Activated naive CD4-positive, alpha-beta T cell treated with anti-CD3 and anti-CD28 coated beads, Interleukin-2, amount 50 U/mL, for 72 hours (primary cell): ENCODE results near the gene SLC16A5. TPM values are rescaled to one million over a fixed set of nuclear protein-coding genes. Genes with fewer than 3 reads are reported as not detected.
A peak's percentile ranks its signal among the peaks of the same experiment; 100 is the strongest.

Source experiments
- ATAC-seq, 2 donors: fragments of 150-1000 bp; cut with Tn5 transposase; 2 replicates each; pipeline ENCODE4 v1.10.0; 2021; ENCODE audit warnings: mild to moderate bottlenecking in 2 of 2, moderate library complexity in 2 of 2
- DNase-seq, 2 donors: peaks; one replicate each; pipeline ENCODE4 v3.0.0; 2021 to 2022; ENCODE audit warnings: low spot score in 2 of 2
- H3K27ac Mint-ChIP-seq, 2 donors: one replicate each; pipeline ENCODE4 v1.8.0; 2022; ENCODE audit warnings: mild to moderate bottlenecking in 2 of 2, mixed read lengths in 2 of 2
- H3K36me3 Mint-ChIP-seq, 2 donors: one replicate each; pipeline ENCODE4 v1.8.0; 2022; ENCODE audit warnings: mixed read lengths in 2 of 2
- H3K9me3 Mint-ChIP-seq, 2 donors: one replicate each; pipeline ENCODE4 v1.8.0; 2022; ENCODE audit warnings: mixed read lengths in 2 of 2
- total RNA-seq, 2 donors: library from RNA; stranded (reverse); gene quantifications; one replicate each; pipeline ENCODE4 v1.2.3, GENCODE V29; 2022

Gene SLC16A5
- total RNA-seq, 2 donors from 2014 or later: 6.0 to 10.9 TPM

DNA sequence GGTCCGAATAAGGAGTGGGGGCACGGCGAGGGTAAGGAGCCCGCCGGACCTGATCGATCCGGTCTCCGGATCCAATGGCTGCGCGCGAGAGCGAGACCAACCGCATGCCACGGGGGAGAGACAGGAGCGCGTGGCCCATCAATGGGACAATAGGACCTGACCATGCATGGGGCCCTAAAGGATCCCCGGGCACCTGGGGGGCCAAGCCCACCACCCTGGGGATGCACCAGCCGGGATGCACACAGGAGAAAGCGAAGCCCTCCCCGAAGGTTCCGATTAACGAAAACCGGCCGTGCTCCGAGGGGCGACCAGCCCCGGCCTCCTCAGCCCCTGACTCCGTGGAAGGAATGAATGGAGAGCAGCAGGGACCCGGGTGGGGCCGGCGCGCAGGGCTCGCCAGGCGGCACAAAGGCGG is 66.0 kb downstream of the SLC16A5 start:
- Mint-ChIP-seq H3K27ac (peak overlapping the region; percentile 93 to 94), H3K9me3 (no peaks in the 10 kb centered on the region), H3K36me3 (peaks cover 18 to 26% of the 10 kb centered on the region in 2 donors)
- DNase-seq (peak in 1 of 2 donors; percentile 29), ATAC-seq (peak; percentile 6 to 9)

DNA sequence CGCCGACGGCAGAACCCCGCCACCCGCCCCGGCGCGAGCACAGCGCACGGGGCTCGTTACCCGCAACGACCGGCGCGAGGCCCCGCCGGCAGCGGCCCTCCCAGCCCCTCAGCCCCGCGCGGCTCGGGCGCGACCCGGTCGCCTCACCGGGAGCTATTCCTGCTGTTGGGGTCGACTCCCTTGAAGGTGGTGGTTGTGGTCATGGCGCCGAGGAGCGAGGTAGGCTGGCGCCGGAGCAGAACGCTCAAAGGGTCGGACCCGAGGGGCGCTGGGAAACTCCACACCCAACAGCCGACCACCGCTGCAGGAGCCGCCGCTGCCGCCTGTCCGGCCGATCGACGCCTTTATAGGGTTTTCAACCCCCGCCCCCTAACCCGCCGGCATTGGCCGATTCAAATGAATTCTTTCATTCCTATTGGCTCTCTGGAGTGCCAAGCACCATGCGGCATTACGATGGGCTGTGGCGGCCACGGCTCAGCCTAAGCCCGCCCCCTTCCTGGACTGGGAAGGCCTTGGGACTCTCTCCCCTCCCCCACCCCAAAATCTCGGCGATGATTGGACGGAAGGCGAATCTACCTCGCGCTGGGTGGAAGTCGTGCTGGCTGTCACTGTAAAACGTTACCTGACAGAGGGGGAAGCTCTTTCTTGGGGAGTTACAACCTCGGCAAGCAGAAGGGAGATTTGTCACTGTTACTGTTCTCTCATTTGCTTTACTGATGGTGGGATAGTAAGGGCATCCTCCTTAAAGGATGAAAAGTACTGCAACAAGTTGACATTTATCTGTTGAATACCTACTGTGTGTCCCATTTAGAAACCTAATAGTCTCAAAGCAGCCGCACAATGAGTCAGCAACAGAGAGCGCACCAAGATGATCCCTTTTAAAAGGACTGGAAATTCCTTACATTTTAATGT is 66.7 kb downstream of the SLC16A5 start, which contains the start of gene JPT1:
Gene JPT1 (minus strand): TSS at position 318 of the 912 bp plus-strand sequence. CDS start 115 bp downstream, at position 203.
- Mint-ChIP-seq H3K36me3 (peaks cover 18 to 24% of the 10 kb centered on the region in 2 donors), H3K27ac (peak within 1 kb of the TSS; percentile 93 to 94), H3K9me3 (no peaks in the 10 kb centered on the region)
- ATAC-seq (peak; percentile 96 to 98), DNase-seq (peak; percentile 97 to 98)

DNA sequence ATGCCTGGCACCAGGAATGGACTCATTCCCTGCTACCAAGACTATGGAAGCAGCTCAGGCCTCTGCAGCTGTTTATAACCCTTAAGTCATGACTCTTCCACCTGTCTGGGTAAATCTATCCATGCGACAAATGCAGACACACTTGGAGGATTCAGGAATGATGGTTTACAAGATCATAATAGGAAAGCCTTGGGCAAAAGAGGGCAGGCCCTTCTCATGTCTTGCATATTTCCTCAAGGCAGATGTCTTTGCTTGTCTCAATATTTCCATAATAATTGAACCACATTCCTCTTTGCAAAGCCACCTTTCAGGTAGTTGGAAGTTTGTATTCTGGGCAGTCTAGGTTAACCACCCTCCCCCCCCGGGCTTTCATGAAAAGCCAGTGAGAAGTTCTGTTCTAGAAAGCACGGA is 67.4 kb downstream of the SLC16A5 start:
- Mint-ChIP-seq H3K9me3 (no peaks in the 10 kb centered on the region), H3K27ac (peak overlapping the region in 1 of 2 donors; percentile 94), H3K36me3 (peaks cover 18% of the 10 kb centered on the region in 2 donors)
- ATAC-seq: no peak
- no peak for DNase-seq

Other genes with a start within 250 kb of the SLC16A5 start
- gene GRIN2C, start 228.1 kb upstream of the SLC16A5 start, total RNA-seq: under 1 TPM in 1 of 2 donors, not detected in 1; 0.87 TPM
- 10 to 100 TPM; 30.9 to 96.3 TPM for gene FDXR, start 215.0 kb upstream of the SLC16A5 start, total RNA-seq
- not detected for gene FADS6, start 194.3 kb upstream of the SLC16A5 start, total RNA-seq
- not detected for gene USH1G, start 164.7 kb upstream of the SLC16A5 start, total RNA-seq
- not detected for gene OTOP2, start 163.7 kb upstream of the SLC16A5 start, total RNA-seq
- gene OTOP3, start 152.1 kb upstream of the SLC16A5 start, total RNA-seq: not detected
- gene HID1, start 115.2 kb upstream of the SLC16A5 start, total RNA-seq: 1 to 10 TPM; 1.6 to 2.8 TPM
- gene CDR2L, start 100.3 kb upstream of the SLC16A5 start, total RNA-seq: 1 to 10 TPM; 1.5 TPM
- gene MRPL58, start 75.3 kb upstream of the SLC16A5 start, total RNA-seq: 10 to 100 TPM; 29.8 to 48.1 TPM
- 100 to 1,000 TPM; 193 to 218 TPM for gene ATP5PD, start 41.0 kb upstream of the SLC16A5 start, total RNA-seq
- 10 to 100 TPM; 17.4 to 19.4 TPM for gene KCTD2, start 40.7 kb upstream of the SLC16A5 start, total RNA-seq
- 1 to 10 TPM; 7.0 to 9.9 TPM for gene ARMC7, start 22.0 kb downstream of the SLC16A5 start, total RNA-seq
- gene NT5C, start 43.8 kb downstream of the SLC16A5 start, total RNA-seq: 10 to 100 TPM; 51.7 to 52.8 TPM
- gene JPT1, start 66.6 kb downstream of the SLC16A5 start, total RNA-seq: 100 to 1,000 TPM; 216 to 232 TPM
- gene SUMO2, start 95.0 kb downstream of the SLC16A5 start, total RNA-seq: 100 to 1,000 TPM; 557 to 621 TPM
- gene NUP85, start 117.7 kb downstream of the SLC16A5 start, total RNA-seq: 100 to 1,000 TPM; 108 to 146 TPM
- gene GGA3, start 173.7 kb downstream of the SLC16A5 start, total RNA-seq: 10 to 100 TPM; 74.9 to 79.0 TPM
- gene MRPS7, start 173.9 kb downstream of the SLC16A5 start, total RNA-seq: 10 to 100 TPM; 72.3 to 80.5 TPM
- 10 to 100 TPM; 33.4 to 37.8 TPM for gene MIF4GD, start 183.3 kb downstream of the SLC16A5 start, total RNA-seq
- gene SLC25A19, start 201.5 kb downstream of the SLC16A5 start, total RNA-seq: 100 to 1,000 TPM in 1 of 2 donors, 10 to 100 TPM in 1; 74.4 to 110 TPM